ENCODE measurements around the gene ZNF202.
"Not testable (repeated sequence)": the region's sequence is repeated elsewhere in the genome, so short reads cannot be mapped to it uniquely, and the experiment has no call there.

Gene ZNF202

DNA sequence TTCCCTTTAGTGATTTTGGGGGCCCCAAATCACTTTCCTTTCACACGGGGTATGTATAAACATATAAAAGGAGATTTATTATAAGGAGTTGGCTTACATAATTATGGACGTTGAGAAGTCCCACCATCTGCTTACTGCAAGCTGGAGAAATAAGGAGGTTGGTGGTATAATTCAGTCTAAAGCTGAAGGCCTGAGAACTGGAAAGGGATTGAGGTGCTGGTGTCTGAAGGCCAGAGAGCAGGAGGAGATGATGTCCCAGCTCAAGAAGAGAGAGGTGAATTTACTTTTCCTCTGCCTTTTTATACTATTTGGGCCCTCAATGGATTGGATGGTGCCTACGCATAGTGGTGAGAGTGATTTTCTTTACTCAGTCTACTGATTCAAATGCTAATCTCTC, 1.3 kb upstream of the ZNF202 start:
- intact Hi-C loops (cut with DNase I): no loop called here
- DNase-seq: peak in 3 of 42 donors; percentile 6 to 39 (median 7)

DNA sequence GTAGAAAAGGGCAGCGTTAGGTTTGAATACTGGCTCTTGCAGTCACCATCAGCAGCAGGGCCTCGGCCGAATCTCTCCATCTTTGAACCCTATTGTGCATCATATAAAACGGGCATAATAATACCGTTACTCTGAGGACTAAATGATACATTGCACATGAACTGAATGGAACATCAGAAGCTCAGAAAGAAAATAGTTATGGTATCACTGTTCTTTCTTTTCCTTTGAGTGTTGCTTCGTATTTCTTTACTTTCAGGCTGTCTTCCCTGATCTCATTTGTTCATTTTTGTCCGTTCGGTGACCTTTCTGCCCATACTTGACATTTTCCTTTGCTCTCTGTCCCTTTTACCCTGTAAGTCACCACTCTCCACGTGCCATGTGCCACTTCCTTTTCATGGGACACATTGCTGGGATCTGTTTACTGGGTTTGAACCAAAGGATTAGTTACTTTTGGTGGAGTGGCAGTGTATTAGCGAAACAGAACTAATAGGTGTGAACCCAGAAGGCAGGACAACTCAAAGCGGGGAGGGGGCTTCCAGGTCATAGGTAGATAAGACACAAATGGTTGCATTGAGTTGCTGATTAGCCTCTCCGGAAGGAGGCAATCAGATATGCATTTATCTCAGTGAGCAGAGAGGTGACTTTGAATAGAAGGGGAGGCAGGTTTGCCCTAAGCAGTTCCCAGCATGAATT, 717 bp upstream of the ZNF202 start:
- DNase-seq: peak in 18 of 42 donors; percentile 4 to 44 (median 12)
- intact Hi-C loops (cut with DNase I): no loop called here

DNA sequence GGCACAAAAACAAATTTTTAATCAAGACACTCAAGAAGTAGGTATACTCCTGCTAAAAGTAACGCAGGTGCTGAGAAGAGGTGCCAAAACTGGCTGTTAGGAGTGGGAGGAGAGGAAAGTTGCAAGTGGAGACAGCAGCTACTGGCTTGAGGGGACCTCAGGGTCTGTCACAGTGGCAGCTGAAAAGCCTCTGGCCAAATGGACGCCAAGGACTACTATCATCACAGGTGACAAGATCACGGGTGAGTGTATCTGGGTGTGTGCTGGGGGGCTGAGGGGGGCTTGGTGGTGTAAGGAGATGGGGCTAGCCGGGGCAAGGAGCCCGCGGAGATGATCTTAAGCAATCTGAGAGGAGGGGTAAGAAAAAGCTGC, 687 bp downstream of the ZNF202 start:
- peak in 3 of 42 donors; percentile 7 to 19 (median 11) for DNase-seq
- intact Hi-C loops (cut with DNase I): no loop called here

GRCh38 chr11:123738374-123738773, 3.1 kb downstream of the ZNF202 start:
- no peak for DNase-seq
- intact Hi-C loops (cut with DNase I): no loop called here

DNA sequence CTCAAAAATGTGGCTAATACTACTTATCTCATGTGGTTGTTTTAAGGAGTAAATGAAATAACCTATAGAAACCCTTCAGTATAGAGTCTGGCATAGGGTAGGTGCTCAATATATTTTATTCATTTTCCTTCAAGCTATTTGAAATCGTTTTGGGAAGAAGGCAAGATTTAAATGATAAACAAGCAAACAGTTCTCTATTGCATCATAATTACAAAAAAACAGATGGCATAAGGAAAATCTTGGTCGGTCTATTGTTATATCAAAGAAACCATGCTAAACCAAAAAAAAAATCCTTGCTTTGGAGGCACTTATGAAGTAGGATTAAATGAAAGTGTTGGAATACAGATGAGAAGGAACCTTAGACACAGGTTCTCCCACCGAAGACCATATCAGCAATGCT, 4.7 kb downstream of the ZNF202 start:
- intact Hi-C loops (cut with DNase I): no loop called here
- no peak for DNase-seq

GRCh38 chr11:123729602-123730001, 11.9 kb downstream of the ZNF202 start:
- intact Hi-C loops (cut with DNase I): no loop called here
- DNase-seq: no peak

GRCh38 chr11:123725995-123726655, 15.3 kb downstream of the ZNF202 start:
- intact Hi-C loops (cut with DNase I): no loop called here
- no peak for DNase-seq

GRCh38 chr11:123719452-123719851, 22.0 kb downstream of the ZNF202 start:
- intact Hi-C loops (cut with DNase I): no loop called here
- no peak for DNase-seq

DNA sequence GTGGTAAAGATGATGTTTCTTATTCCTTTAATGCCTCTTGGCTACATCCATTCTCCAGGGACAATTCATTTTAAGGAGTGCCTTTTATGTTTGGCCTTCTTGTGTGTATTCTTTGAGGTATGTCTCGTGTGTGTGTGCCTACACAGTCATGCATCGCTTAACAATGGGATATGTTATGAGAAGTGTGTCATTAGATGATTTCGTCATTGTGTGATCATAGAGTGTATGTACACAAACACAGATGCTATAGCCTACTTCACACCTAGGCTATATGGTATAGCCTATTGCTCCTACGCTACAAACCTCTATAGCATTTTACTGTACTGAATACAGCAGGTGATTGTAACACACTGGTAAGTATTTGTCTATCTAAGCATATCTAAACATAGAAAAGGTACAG, 23.0 kb downstream of the ZNF202 start:
- no peak for DNase-seq
- intact Hi-C loops (cut with DNase I): no loop called here

GRCh38 chr11:123718063-123718462, 23.4 kb downstream of the ZNF202 start:
- no peak for DNase-seq
- intact Hi-C loops (cut with DNase I): no loop called here

DNA sequence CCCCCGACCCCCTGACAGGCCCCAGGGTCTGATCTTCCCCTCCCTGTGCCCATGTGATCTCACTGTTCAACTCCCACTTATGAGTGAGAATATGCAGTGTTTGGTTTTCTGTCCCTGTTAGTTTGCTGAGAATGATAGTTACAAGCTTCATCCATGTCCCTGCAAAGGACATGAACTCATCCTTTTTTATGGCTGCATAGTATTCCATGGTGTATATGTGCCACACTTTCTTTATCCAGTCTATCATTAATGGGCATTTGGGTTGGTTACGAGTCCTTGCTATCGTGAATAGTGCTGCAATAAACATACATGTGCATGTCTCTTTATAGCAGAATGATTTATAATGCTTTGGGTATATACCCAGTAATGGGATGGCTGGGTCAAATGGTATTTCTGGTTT, 28.8 kb downstream of the ZNF202 start:
- DNase-seq; intact Hi-C loops (cut with DNase I): not testable (repeated sequence)

DNA sequence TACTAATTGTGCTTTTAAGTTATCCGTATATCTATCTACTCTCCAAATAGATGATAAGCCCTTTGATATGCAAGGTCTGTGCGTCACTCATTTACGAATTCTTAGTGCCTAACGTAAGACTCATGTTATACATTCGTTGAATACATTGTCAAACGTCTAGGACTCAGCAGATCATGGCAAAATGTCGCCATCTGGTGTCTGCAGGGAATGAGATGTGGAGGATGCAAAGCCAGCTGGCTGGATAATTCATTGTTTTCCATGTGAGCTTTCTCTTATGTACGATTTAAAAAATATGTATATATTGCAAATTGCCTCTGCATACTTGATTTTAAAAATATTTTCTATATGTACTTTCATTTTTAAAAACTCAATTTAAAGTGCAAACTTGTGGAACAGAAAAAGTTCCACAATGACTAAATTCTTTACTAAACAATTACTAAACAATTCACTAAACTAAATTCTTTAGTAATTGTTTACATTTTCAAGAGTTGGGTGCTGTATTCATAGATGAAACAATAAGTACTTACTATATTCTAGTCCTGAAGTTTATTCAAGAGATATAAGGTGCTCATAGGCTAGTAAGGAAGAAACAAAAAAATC, 33.8 kb downstream of the ZNF202 start:
- intact Hi-C loops (cut with DNase I): no loop called here
- peak; percentile 22 to 87 (median 73) for DNase-seq

DNA sequence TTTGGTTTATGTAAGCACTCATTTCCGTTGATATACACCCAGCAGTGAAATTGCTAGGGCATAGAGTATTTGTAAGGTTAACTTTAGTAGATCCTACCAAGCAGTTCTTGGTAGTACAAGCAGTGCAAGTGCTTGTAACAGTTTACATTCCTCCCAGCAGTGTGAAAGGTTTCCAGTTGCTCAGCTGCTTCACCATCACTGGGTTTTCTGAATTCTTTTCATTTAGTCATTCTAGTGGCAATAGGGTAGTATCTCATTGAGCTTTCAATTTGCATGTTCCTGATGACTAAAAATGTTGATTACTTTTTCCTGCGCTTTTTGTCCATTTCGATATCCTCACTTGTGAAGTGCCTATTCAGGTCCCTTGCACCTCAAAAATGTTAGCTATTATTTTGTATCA, 34.3 kb downstream of the ZNF202 start:
- intact Hi-C loops (cut with DNase I): no loop called here
- no peak for DNase-seq

GRCh38 chr11:123704341-123704740, 37.1 kb downstream of the ZNF202 start:
- intact Hi-C loops (cut with DNase I): no loop called here
- no peak for DNase-seq

- intact Hi-C loops (cut with DNase I): no loop called here
- DNase-seq: no peak
Observed at GRCh38 chr11:123702696-123703095, 38.8 kb downstream of the ZNF202 start.

GRCh38 chr11:123702139-123702538, 39.3 kb downstream of the ZNF202 start:
- peak in 4 of 42 donors; percentile 17 to 29 (median 24) for DNase-seq
- intact Hi-C loops (cut with DNase I): no loop called here

DNA sequence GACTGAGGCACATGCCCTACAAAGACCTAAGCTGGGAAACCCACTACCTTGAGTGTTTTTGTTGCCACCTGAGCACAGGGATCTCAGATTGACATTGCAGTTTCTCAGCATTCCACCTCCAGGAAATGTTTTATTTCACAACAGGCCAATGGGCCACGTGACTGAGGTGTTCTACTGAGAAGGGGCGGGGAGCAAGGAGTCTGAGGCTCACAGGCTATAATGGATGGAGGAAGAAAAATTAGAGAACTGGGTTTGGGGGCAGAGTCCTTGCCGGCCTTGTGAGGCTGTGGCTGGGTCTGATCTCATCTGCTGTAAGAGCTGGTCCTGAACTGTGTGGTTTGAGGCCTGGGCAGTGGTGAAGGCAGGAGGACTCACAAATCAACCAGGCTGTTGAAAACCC, 40.7 kb downstream of the ZNF202 start:
- no peak for DNase-seq
- intact Hi-C loops (cut with DNase I): no loop called here

GRCh38 chr11:123698546-123699127, 42.8 kb downstream of the ZNF202 start:
- peak in 1 of 42 donors; percentile 5 for DNase-seq
- intact Hi-C loops (cut with DNase I): no loop called here

GRCh38 chr11:123696183-123696582, 45.3 kb downstream of the ZNF202 start:
- intact Hi-C loops (cut with DNase I): no loop called here
- no peak for DNase-seq

- no peak for DNase-seq
- intact Hi-C loops (cut with DNase I): no loop called here
Observed at GRCh38 chr11:123695231-123695630, 46.2 kb downstream of the ZNF202 start.
